K562 (cell line): ENCODE results near the gene ZNF575. TPM values are rescaled to one million over a fixed set of nuclear protein-coding genes. Genes with fewer than 3 reads are reported as not detected.

Source experiments
- ATAC-seq: fragments of 200-7000 bp; cut with Tn5 transposase; 3 replicates; pipeline ENCODE4 v1.9.1; 2020; ENCODE audit warnings: moderate library complexity
- BruUV-seq: library from RNA; stranded (reverse); fragments of 400-500 nt; replicated peaks from 2 replicates; lab custom pipeline; 2021; lab: Mats Ljungman, UMichigan
- CTCF ChIA-PET: fragments of 300-600 bp; formaldehyde crosslinking; extraction: SDS; loops from one replicate; lab custom pipeline; 2021; ENCODE audit warnings: low intra/inter-chr PET ratio; lab: Yijun Ruan, JAX
- POLR2A ChIA-PET: fragments of 300-600, 350-650 bp; sonication (Branson Sonifier 250); formaldehyde crosslinking; extraction: SDS; loops from one replicate; lab custom pipeline; 2021; ENCODE audit warnings: antibody characterized with exemption, inconsistent platforms; lab: Yijun Ruan, JAX
- DNase-seq, 4 experiments: peaks; one replicate each; pipeline versions ENCODE4 v3.0.0 to v3.0.0-alpha.2; 2011 to 2018; ENCODE audit warnings: low spot score in 3 of 4, mixed read lengths in 3 of 4; ENCODE audit errors: extremely low read depth in 1 of 4
- FAIRE-seq: peaks from 2 replicates; lab custom pipeline; 2011; peaks lifted over from hg19 to GRCh38; lab: Jason Lieb, UNC
- H2AFZ ChIP-seq: 2 replicates; pipeline ENCODE4 v1.6.0; 2011; ENCODE audit warnings: low read depth, low read length, control low read depth, inconsistent platforms
- H3K27ac ChIP-seq: fragments of 200-600 bp; 3 replicates; pipeline ENCODE4 v1.8.0; 2011; ENCODE audit warnings: low read depth, mild to moderate bottlenecking, control low read depth, inconsistent platforms, low read length, moderate library complexity, mixed read lengths; ENCODE audit errors: extremely low read depth
- H3K27me3 ChIP-seq, 2 experiments: fragments of 300-600 bp in 1 of 2; 2 replicates in 1 of 2; 3 replicates in 1 of 2; pipeline versions ENCODE4 v1.6.0 to v1.8.0; 2011; ENCODE audit warnings: inconsistent platforms in 2 of 2, low read length in 2 of 2, mild to moderate bottlenecking in 1 of 2, mixed read lengths in 1 of 2, moderate library complexity in 1 of 2; ENCODE audit not compliant: control insufficient read depth in 2 of 2, insufficient read depth in 2 of 2
- H3K36me3 ChIP-seq: fragments of 300-600 bp; 3 replicates; pipeline ENCODE4 v1.8.0; 2011; ENCODE audit warnings: mild to moderate bottlenecking, low read length, inconsistent platforms; ENCODE audit not compliant: control insufficient read depth, insufficient read depth
- H3K4me1 ChIP-seq, 2 experiments: fragments of 200-600 bp in 1 of 2; replicated peaks in 1 of 2; 2 replicates in 1 of 2; 3 replicates in 1 of 2; pipeline versions ENCODE4 v1.5.1 to v1.8.0; 2011; ENCODE audit warnings: inconsistent platforms in 2 of 2, low read length in 2 of 2, mild to moderate bottlenecking in 1 of 2, mixed read lengths in 1 of 2, moderate library complexity in 1 of 2; ENCODE audit not compliant: control insufficient read depth in 2 of 2, insufficient read depth in 2 of 2
- H3K4me2 ChIP-seq: 2 replicates; pipeline ENCODE4 v1.6.1; 2011; ENCODE audit warnings: low read length, control low read depth, inconsistent platforms, mixed read lengths; ENCODE audit not compliant: insufficient read depth
- H3K4me3 ChIP-seq: fragments of 200-600 bp; sonication (generic), shearing (Covaris generic); 2 replicates; pipeline ENCODE4 v1.5.1; 2016; ENCODE audit warnings: control low read depth, inconsistent platforms
- H3K79me2 ChIP-seq: fragments of 200-600 bp; 3 replicates; pipeline ENCODE4 v1.8.0; 2011; ENCODE audit warnings: low read length, inconsistent platforms; ENCODE audit not compliant: control insufficient read depth, insufficient read depth
- H3K9ac ChIP-seq, 2 experiments: 2 replicates each; pipeline versions ENCODE4 v1.6.0 to v1.6.1; 2011; ENCODE audit warnings: low read depth in 2 of 2, low read length in 2 of 2, control low read depth in 1 of 2, inconsistent platforms in 1 of 2, mild to moderate bottlenecking in 1 of 2, mixed read lengths in 1 of 2; ENCODE audit not compliant: insufficient read depth in 1 of 2
- H3K9me1 ChIP-seq: one replicate; pipeline ENCODE4 v1.6.0; 2011; ENCODE audit warnings: inconsistent platforms, mild to moderate bottlenecking, low read length, moderate library complexity; ENCODE audit not compliant: control insufficient read depth, insufficient read depth
- H3K9me3 ChIP-seq: replicated peaks from 2 replicates; pipeline ENCODE4 v1.5.1; 2011; ENCODE audit warnings: low read depth, low read length, inconsistent platforms; ENCODE audit not compliant: control insufficient read depth, insufficient read depth
- H4K20me1 ChIP-seq: replicated peaks from 2 replicates; pipeline ENCODE4 v1.6.1; 2011; ENCODE audit warnings: low read length, inconsistent platforms, mixed read lengths; ENCODE audit not compliant: control insufficient read depth, insufficient read depth
- BHLHE40 ChIP-seq: IDR thresholded peaks from 2 replicates; pipeline ENCODE4 v1.6.1; 2011; ENCODE audit warnings: low read length, improper control_type of control experiment
- CBX3 ChIP-seq, 2 experiments: IDR thresholded peaks; 1 replicate in 1 of 2; 2 replicates in 1 of 2; pipeline ENCODE4 v1.6.1; 2012; ENCODE audit warnings: inconsistent platforms in 2 of 2, low read length in 2 of 2, borderline replicate concordance in 1 of 2, control low read depth in 1 of 2
- CXXC5 ChIP-seq: fragments of 250-450 bp; sonication (Bioruptor Pico); IDR thresholded peaks from 2 replicates; pipeline ENCODE4 v1.8.0; 2022; ENCODE audit warnings: inconsistent platforms, mild to moderate bottlenecking, moderate library complexity
- ESRRB ChIP-seq: fragments of 250-450 bp; sonication (Bioruptor Pico); IDR thresholded peaks from 2 replicates; pipeline ENCODE4 v1.5.0; 2020; ENCODE audit warnings: mild to moderate bottlenecking, moderate library complexity, borderline replicate concordance
- FOXK1 ChIP-seq: sonication (generic); formaldehyde crosslinking; IDR thresholded peaks from 2 replicates; pipeline ENCODE4 v1.8.0; 2022; ENCODE audit warnings: missing genetic modification reagents, mild to moderate bottlenecking, borderline replicate concordance
- HDAC3 ChIP-seq: fragments of 450-650 bp; IDR thresholded peaks from 2 replicates; pipeline ENCODE4 v1.6.1; 2018; ENCODE audit warnings: borderline replicate concordance, mild to moderate bottlenecking, moderate library complexity; ENCODE audit not compliant: partially characterized antibody
- ZNF717 ChIP-seq: fragments of 250-450 bp; sonication (Bioruptor Pico); IDR thresholded peaks from 2 replicates; pipeline ENCODE4 v1.5.0; 2021
- ZSCAN32 ChIP-seq: fragments of 450-650 bp; formaldehyde crosslinking; IDR thresholded peaks from 2 replicates; pipeline ENCODE4 v1.4.0; 2020; ENCODE audit warnings: mild to moderate bottlenecking, moderate library complexity
- WGBS: fragments of 100-300 bp; shearing (Covaris generic); methylation state at CpG from one replicate; pipeline ENCODE4 v1.1.6; 2016; ENCODE audit warnings: low coverage, mixed read lengths; ENCODE audit not compliant: insufficient coverage; ENCODE audit errors: missing lambda C conversion rate; 5-methylcytosine and 5-hydroxymethylcytosine counted together
- in situ Hi-C: fragments of 300-500 bp; cut with MboI; formaldehyde crosslinking; loops from 4 replicates; pipeline ENCODE4 v1.15.0; 2018; ENCODE audit warnings: inconsistent platforms, mixed read lengths
- intact Hi-C: fragments of 100-400 bp; cut with micrococcal nuclease; formaldehyde crosslinking; loops from 2 replicates; pipeline ENCODE4 v1.14.2; 2022
- polyA plus RNA-seq, 8 experiments: library from polyadenylated mRNA; depleted of rRNA in 4 of 8; stranded (reverse) in 5 of 8; unstranded in 3 of 8; fragments of >200 nt; fragmentation: Nextera tagmentation in 2 of 8; fragmentation: Illumina TruSeq in 1 of 8; extraction: Ambion mirVana in 2 of 8; extraction: Trizol in 1 of 8; gene quantifications; 2 replicates each; pipeline versions ENCODE4 v1.2.1 to v1.2.3, GENCODE V29; 2011 to 2014; ENCODE audit warnings: inconsistent platforms in 1 of 8, missing spikeins in 1 of 8
- total RNA-seq, 7 experiments: library from RNA; depleted of rRNA in 6 of 7; stranded (reverse); fragments of >200 nt in 6 of 7; fragmentation: Illumina TruSeq in 2 of 7; extraction: Trizol in 2 of 7; gene quantifications; 2 replicates each; pipeline versions ENCODE4 v1.2.1 to v1.2.3, GENCODE V29; 2011 to 2021; ENCODE audit warnings: low replicate concordance in 1 of 7
- TF ChIP-seq, protein P1 (sequence below), 2 experiments: fragments of 450-650 bp; conservative IDR thresholded peaks; 2 replicates each; pipeline ENCODE4 v1.6.1; 2017; ENCODE audit warnings: mild to moderate bottlenecking in 2 of 2, moderate library complexity in 2 of 2
- TF ChIP-seq, protein P2 (sequence below): fragments of 450-650 bp; IDR thresholded peaks from 2 replicates; pipeline ENCODE4 v1.6.1; 2017; ENCODE audit warnings: antibody characterized with exemption, mild to moderate bottlenecking

The ZNF575 gene
- total and polyA plus RNA-seq, 9 of the 15 experiments (the other 6 are each of a cell fraction or from before 2014, with no cell fraction given): 0.20 to 0.98 (median 0.32) TPM; not detected in 6

DNA sequence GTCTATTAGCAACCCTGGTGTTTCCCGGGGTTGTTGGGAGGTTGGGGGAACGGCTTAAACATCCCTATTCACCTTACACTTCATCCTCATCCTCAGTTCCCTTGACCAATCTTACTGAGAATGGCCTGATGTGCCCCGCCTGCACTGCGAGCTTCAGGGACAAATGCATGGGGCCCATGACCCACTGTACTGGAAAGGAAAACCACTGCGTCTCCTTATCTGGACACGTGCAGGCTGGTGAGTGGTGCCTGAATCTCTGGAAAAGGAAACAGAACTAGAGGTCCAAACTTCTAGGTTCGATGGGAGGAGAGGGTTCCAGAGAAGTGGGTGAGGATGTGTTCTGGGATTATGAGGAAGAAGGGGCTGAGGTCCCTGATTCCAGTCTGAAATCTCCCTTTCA is 48.5 kb downstream of the ZNF575 start:
- POLR2A ChIA-PET: interaction anchor here (0.9 kb wide), 1 partner anchor 13 kb away, joined by 3 read pairs; no protein-coding TSS in a partner anchor
- 39% methylated on average over 7 of the region's 7 CpGs for WGBS
- H2AFZ ChIP-seq: peak overlapping the region; percentile 70

More for the DNA sequence above, 48.5 kb downstream of the ZNF575 start:
- Histone ChIP-seq H3K9me3 (no peaks in the 10 kb centered on the region), H3K9ac (peak overlapping the region; percentile 12 to 84; a peak in 3 of 4 replicates), H4K20me1 (no peaks in the 10 kb centered on the region), H3K4me1 (peaks cover 10 to 15% of the 10 kb centered on the region in 2 experiments; a peak in 4 of 5 replicates), H3K9me1 (no peaks in the 10 kb centered on the region), H3K4me2 (peak overlapping the region; percentile 13; the same call in 1 of the 2 replicates), H3K27me3 (no peaks in the 10 kb centered on the region; a peak in 1 of 5 replicates), H3K79me2 (no peaks in the 10 kb centered on the region), H3K27ac (no peak overlapping the region), H3K4me3 (no peak overlapping the region), H3K36me3 (no peaks in the 10 kb centered on the region)
- in situ Hi-C loops (no loop called here), intact Hi-C loops (no loop called here)
- CTCF ChIA-PET: no interaction called here
- TF ChIP-seq CXXC5 (CRISPR knock-in tag): peak; percentile 45; the same call in 1 of the 2 replicates
- TF ChIP-seq, protein P1, sequence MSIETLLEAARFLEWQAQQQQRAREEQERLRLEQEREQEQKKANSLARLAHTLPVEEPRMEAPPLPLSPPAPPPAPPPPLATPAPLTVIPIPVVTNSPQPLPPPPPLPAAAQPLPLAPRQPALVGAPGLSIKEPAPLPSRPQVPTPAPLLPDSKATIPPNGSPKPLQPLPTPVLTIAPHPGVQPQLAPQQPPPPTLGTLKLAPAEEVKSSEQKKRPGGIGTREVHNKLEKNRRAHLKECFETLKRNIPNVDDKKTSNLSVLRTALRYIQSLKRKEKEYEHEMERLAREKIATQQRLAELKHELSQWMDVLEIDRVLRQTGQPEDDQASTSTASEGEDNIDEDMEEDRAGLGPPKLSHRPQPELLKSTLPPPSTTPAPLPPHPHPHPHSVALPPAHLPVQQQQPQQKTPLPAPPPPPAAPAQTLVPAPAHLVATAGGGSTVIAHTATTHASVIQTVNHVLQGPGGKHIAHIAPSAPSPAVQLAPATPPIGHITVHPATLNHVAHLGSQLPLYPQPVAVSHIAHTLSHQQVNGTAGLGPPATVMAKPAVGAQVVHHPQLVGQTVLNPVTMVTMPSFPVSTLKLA (conservative IDR thresholded peaks at IDR 0.05): 0 out of 4 replicates have a peak, but pooled peaks of 1 of the 2 experiments have one; percentile 15
- TF ChIP-seq ZSCAN32 (CRISPR knock-in tag): no peak
- no peak for TF ChIP-seq FOXK1
- no peak for TF ChIP-seq HDAC3
- TF ChIP-seq CBX3 (IDR thresholded peaks at IDR 0.05; ENCODE audit: borderline replicate concordance in 1 of 2, low read length in 2 of 2): no peak
- peak; percentile 76 for TF ChIP-seq BHLHE40
- TF ChIP-seq ZNF717: no peak
- TF ChIP-seq, protein P2, sequence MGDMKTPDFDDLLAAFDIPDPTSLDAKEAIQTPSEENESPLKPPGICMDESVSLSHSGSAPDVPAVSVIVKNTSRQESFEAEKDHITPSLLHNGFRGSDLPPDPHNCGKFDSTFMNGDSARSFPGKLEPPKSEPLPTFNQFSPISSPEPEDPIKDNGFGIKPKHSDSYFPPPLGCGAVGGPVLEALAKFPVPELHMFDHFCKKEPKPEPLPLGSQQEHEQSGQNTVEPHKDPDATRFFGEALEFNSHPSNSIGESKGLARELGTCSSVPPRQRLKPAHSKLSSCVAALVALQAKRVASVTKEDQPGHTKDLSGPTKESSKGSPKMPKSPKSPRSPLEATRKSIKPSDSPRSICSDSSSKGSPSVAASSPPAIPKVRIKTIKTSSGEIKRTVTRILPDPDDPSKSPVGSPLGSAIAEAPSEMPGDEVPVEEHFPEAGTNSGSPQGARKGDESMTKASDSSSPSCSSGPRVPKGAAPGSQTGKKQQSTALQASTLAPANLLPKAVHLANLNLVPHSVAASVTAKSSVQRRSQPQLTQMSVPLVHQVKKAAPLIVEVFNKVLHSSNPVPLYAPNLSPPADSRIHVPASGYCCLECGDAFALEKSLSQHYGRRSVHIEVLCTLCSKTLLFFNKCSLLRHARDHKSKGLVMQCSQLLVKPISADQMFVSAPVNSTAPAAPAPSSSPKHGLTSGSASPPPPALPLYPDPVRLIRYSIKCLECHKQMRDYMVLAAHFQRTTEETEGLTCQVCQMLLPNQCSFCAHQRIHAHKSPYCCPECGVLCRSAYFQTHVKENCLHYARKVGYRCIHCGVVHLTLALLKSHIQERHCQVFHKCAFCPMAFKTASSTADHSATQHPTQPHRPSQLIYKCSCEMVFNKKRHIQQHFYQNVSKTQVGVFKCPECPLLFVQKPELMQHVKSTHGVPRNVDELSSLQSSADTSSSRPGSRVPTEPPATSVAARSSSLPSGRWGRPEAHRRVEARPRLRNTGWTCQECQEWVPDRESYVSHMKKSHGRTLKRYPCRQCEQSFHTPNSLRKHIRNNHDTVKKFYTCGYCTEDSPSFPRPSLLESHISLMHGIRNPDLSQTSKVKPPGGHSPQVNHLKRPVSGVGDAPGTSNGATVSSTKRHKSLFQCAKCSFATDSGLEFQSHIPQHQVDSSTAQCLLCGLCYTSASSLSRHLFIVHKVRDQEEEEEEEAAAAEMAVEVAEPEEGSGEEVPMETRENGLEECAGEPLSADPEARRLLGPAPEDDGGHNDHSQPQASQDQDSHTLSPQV: 0 out of 2 replicates have a peak, but pooled peaks have one; percentile 25
- no peak for TF ChIP-seq ESRRB (CRISPR knock-in tag)
- FAIRE-seq (peak; percentile 72), ATAC-seq (peak; percentile 48), DNase-seq (no peak)
- no TSS peak for BruUV-seq
